ENCODE measurements around the gene SPOCK3. TPM values are rescaled to one million over a fixed set of nuclear protein-coding genes. Genes with fewer than 3 reads are reported as not detected.
A peak's percentile ranks its signal among the peaks of the same experiment; 100 is the strongest.

SPOCK3 gene
- polyA plus RNA-seq, 1 experiment = not detected

DNA sequence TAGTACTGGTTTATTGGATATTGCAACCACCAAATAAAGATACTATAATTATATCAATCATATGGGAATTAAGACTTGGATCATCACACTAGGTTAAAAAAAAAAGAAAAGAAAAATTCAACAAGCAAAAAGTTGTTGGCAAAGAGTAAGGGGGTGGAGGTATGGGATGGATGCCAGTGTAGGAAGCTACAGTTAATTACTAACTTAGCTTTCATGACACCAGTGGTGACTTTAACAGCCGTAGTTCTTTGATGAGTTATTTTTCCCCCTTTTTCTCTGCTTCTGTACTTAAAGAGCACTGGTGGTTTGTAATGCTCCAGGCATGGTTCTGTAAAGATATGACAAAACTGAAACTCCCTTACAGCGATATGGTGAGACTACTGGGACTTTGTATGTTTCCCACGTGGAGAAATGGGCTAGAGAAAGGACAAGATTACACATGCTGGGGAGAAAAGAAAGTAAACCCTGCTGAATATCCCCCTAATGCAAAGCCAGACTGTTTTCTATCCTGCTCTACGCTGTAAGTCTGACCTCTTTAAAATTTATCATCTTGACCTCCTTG lies 210.8 kb downstream of the SPOCK3 start:
- ChIA-PET CTCF (no interaction called here), POLR2A (no interaction called here)
- H3K36me3 ChIP-seq (ENCODE audit: control insufficient read depth, insufficient read depth, low read length) = no peaks in the 10 kb centered on the region
- H3K4me3 ChIP-seq (ENCODE audit: low read depth, low read length) = no peak overlapping the region
- no peak for TF ChIP-seq CTCF (IDR thresholded peaks at IDR 0.05; ENCODE audit: insufficient read depth, low read depth, low read length)
- no peak for DNase-seq (ENCODE audit: low read depth)
- H3K27me3 ChIP-seq (ENCODE audit: control insufficient read depth, insufficient read depth, low read length) = no peaks in the 10 kb centered on the region

DNA sequence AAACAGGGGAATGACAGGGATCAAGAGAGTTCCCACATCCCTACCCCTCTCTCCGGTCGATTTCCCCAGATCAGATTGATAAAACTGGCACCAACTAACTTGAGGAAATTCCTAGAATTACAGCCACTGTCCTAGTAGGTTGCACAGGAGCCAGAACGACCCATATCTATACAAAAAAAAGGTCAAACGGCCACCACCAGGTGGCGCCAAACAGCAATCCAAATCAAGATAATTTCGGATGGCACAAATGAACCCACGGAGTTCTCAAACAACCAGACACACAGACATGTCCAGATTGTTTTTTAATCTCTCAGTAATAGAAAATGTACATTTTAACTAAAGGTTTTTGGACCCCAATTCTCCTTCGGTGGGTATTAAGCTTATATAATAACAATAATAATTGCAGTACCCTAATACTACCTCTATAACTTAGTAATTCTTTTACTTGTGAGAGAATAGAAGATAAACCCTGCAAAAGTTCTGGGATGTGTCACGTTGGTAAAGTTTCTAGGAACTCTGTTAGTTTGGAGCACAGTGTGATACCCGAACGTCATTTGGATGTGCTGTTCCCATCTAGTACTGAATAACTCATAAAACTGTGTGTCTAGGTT lies 212.6 kb downstream of the SPOCK3 start:
- Histone ChIP-seq H3K27me3 (ENCODE audit: control insufficient read depth, insufficient read depth, low read length) (no peaks in the 10 kb centered on the region), H3K4me3 (ENCODE audit: low read depth, low read length) (no peak overlapping the region), H3K36me3 (ENCODE audit: control insufficient read depth, insufficient read depth, low read length) (no peaks in the 10 kb centered on the region)
- ChIA-PET CTCF (interaction anchor here (0.8 to 1.4 kb wide), 3 partner anchors 9 to 13 kb away, joined by 3 to 5 read pairs (median 3); no protein-coding TSS in a partner anchor), POLR2A (no interaction called here)
- TF ChIP-seq CTCF (IDR thresholded peaks at IDR 0.05; ENCODE audit: insufficient read depth, low read depth, low read length) = peak; percentile 79
- no peak for DNase-seq (ENCODE audit: low read depth)

GRCh38 chr4:167020410-167020809 lies 213.9 kb downstream of the SPOCK3 start:
- no peak overlapping the region for H3K4me3 ChIP-seq (ENCODE audit: low read depth, low read length)
- H3K36me3 ChIP-seq (ENCODE audit: control insufficient read depth, insufficient read depth, low read length) = no peaks in the 10 kb centered on the region
- DNase-seq (ENCODE audit: low read depth) = no peak
- no peak for TF ChIP-seq CTCF (IDR thresholded peaks at IDR 0.05; ENCODE audit: insufficient read depth, low read depth, low read length)
- CTCF ChIA-PET = no interaction called here
- POLR2A ChIA-PET = no interaction called here
- H3K27me3 ChIP-seq (ENCODE audit: control insufficient read depth, insufficient read depth, low read length) = no peaks in the 10 kb centered on the region

DNA sequence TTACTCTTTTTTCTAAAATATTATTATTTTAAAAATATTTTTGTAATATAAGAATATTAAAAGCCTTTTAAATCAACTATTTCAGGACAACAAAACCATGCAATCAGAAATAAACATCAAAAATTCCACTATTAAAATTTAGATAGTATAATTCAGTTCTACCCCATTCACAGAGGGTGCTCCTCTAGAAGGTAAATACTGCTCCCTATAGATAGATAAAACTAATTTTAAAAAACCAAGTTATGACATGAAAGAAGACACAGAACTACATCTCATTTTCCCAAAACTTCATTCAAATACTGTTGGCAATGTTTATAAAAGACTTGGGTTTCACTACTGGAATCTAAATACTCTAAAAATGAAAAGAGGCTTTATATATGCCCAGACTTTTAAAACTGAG lies 219.3 kb downstream of the SPOCK3 start:
- CTCF ChIA-PET = no interaction called here
- Histone ChIP-seq H3K27me3 (ENCODE audit: control insufficient read depth, insufficient read depth, low read length) (no peaks in the 10 kb centered on the region), H3K36me3 (ENCODE audit: control insufficient read depth, insufficient read depth, low read length) (no peaks in the 10 kb centered on the region), H3K4me3 (ENCODE audit: low read depth, low read length) (no peak overlapping the region)
- no peak for TF ChIP-seq CTCF (IDR thresholded peaks at IDR 0.05; ENCODE audit: insufficient read depth, low read depth, low read length)
- POLR2A ChIA-PET = no interaction called here
- no peak for DNase-seq (ENCODE audit: low read depth)

DNA sequence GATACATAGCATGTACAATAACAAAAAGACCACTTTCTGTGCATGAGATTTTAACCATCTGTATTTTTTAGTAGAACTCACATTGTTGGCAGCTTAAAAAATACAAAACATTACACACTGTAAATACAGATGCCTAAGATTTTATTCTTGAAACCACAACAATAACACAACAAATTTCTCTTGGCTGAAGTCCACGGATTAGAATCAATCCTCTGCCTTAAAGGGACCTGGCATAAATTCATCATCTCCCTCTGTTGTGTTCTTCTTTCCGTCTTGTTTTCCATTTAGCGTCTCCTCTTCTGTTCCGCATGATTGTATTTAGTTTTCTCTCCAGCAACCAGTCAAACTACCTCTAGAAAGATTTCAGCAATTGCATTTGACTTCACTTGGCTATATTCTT lies 231.0 kb downstream of the SPOCK3 start:
- ChIA-PET CTCF (no interaction called here), POLR2A (no interaction called here)
- no peak for DNase-seq (ENCODE audit: low read depth)
- no peaks in the 10 kb centered on the region for H3K27me3 ChIP-seq (ENCODE audit: control insufficient read depth, insufficient read depth, low read length)
- no peak overlapping the region for H3K4me3 ChIP-seq (ENCODE audit: low read depth, low read length)
- H3K36me3 ChIP-seq (ENCODE audit: control insufficient read depth, insufficient read depth, low read length) = no peaks in the 10 kb centered on the region
- no peak for TF ChIP-seq CTCF (IDR thresholded peaks at IDR 0.05; ENCODE audit: insufficient read depth, low read depth, low read length)

Data from BJ (cell line).